ENCODE measurements around the gene KIF18B. TPM values are rescaled to one million over a fixed set of nuclear protein-coding genes. Genes with fewer than 3 reads are reported as not detected.

Gene KIF18B
- total and polyA plus RNA-seq, 10 of the 15 experiments (the other 5 are each of a cell fraction or from before 2014, with no cell fraction given) = 2.8 to 46.2 (median 20.5) TPM

DNA sequence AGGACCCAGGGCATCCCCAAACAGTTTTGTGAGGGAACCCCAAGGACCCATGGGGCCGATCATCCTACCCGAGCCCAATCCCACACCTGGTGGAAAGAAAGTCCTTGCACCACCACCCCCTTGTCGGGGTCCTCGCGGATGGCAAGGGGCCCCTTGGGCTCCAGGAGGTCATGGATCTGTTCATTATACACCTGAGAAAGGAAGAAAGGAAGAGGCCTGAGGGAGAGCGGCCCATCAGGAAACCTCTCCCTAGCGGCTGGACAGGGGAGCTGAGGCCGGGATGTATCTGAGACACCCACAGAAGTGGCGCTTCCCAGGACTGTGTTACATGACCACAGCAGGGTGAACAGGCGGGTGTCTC, 12.8 kb downstream of the KIF18B start:
- Histone ChIP-seq H2AFZ (ENCODE audit: control insufficient read depth, low read depth, low read length) (no peak overlapping the region), H3K36me3 (ENCODE audit: control insufficient read depth in 2 of 2, insufficient read depth in 2 of 2, low read length in 1 of 2) (peaks cover 21 to 45% of the 10 kb centered on the region in 2 experiments), H3K27ac (ENCODE audit: control insufficient read depth, insufficient read depth) (no peak overlapping the region), H3K79me2 (ENCODE audit: control insufficient read depth, insufficient read depth, low read length) (peaks cover 7% of the 10 kb centered on the region), H3K4me1 (ENCODE audit: control insufficient read depth, insufficient read depth, low read length) (no peaks in the 10 kb centered on the region), H3K4me3 (no peak overlapping the region), H3K9ac (ENCODE audit: control insufficient read depth, insufficient read depth, low read length) (no peak overlapping the region), H4K20me1 (ENCODE audit: control insufficient read depth, insufficient read depth) (no peaks in the 10 kb centered on the region), H3K27me3 (replicated peaks in 1 of 2; ENCODE audit: control insufficient read depth in 2 of 2, insufficient read depth in 2 of 2, low read length in 1 of 2) (no peaks in the 10 kb centered on the region), H3K4me2 (ENCODE audit: control insufficient read depth, insufficient read depth) (no peak overlapping the region), H3K9me3 (replicated peaks; ENCODE audit: control insufficient read depth, insufficient read depth, low read length) (no peaks in the 10 kb centered on the region; the same call in 1 of the 3 replicates)
- FAIRE-seq = no peak
- ATAC-seq = no peak
- WGBS (ENCODE audit: insufficient coverage, insufficient replicate concordance, low lambda C conversion rate, missing lambda C conversion rate) = 94% methylated on average over 10 of the region's 10 CpGs
- ChIA-PET POLR2A (no interaction called here), RAD21 (ENCODE audit: unreplicated experiment) (no interaction called here), SMC1A (ENCODE audit: uncharacterized antibody, unreplicated experiment) (no interaction called here), CTCF (no interaction called here)
- no TSS peak for BruUV-seq (replicated peaks)
- in situ Hi-C loops (cut with MboI) (no loop called here), intact Hi-C loops (cut with micrococcal nuclease; ENCODE audit: unreplicated experiment) (no loop called here)
- TF ChIP-seq LARP7 (IDR thresholded peaks at IDR 0.05) (no peak), POLR2AphosphoS2 (IDR thresholded peaks at IDR 0.05; ENCODE audit: low read depth, low read length) (no peak), TCF12 (IDR thresholded peaks at IDR 0.05; ENCODE audit: low read depth, low read length) (no peak), ETV6 (conservative IDR thresholded peaks at IDR 0.05 in 1 of 2, IDR thresholded peaks at IDR 0.05 in 1 of 2; ENCODE audit: borderline replicate concordance in 1 of 2, low read depth in 1 of 2) (no peak), YBX1 (IDR thresholded peaks at IDR 0.05) (no peak)
- TF ChIP-seq, protein P1, sequence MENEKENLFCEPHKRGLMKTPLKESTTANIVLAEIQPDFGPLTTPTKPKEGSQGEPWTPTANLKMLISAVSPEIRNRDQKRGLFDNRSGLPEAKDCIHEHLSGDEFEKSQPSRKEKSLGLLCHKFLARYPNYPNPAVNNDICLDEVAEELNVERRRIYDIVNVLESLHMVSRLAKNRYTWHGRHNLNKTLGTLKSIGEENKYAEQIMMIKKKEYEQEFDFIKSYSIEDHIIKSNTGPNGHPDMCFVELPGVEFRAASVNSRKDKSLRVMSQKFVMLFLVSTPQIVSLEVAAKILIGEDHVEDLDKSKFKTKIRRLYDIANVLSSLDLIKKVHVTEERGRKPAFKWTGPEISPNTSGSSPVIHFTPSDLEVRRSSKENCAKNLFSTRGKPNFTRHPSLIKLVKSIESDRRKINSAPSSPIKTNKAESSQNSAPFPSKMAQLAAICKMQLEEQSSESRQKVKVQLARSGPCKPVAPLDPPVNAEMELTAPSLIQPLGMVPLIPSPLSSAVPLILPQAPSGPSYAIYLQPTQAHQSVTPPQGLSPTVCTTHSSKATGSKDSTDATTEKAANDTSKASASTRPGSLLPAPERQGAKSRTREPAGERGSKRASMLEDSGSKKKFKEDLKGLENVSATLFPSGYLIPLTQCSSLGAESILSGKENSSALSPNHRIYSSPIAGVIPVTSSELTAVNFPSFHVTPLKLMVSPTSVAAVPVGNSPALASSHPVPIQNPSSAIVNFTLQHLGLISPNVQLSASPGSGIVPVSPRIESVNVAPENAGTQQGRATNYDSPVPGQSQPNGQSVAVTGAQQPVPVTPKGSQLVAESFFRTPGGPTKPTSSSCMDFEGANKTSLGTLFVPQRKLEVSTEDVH (IDR thresholded peaks at IDR 0.05; ENCODE audit: low read depth, partially characterized antibody) = no peak
- TF ChIP-seq, protein P2, sequence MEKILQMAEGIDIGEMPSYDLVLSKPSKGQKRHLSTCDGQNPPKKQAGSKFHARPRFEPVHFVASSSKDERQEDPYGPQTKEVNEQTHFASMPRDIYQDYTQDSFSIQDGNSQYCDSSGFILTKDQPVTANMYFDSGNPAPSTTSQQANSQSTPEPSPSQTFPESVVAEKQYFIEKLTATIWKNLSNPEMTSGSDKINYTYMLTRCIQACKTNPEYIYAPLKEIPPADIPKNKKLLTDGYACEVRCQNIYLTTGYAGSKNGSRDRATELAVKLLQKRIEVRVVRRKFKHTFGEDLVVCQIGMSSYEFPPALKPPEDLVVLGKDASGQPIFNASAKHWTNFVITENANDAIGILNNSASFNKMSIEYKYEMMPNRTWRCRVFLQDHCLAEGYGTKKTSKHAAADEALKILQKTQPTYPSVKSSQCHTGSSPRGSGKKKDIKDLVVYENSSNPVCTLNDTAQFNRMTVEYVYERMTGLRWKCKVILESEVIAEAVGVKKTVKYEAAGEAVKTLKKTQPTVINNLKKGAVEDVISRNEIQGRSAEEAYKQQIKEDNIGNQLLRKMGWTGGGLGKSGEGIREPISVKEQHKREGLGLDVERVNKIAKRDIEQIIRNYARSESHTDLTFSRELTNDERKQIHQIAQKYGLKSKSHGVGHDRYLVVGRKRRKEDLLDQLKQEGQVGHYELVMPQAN (conservative IDR thresholded peaks at IDR 0.05) = no peak
- TF ChIP-seq, protein P3, sequence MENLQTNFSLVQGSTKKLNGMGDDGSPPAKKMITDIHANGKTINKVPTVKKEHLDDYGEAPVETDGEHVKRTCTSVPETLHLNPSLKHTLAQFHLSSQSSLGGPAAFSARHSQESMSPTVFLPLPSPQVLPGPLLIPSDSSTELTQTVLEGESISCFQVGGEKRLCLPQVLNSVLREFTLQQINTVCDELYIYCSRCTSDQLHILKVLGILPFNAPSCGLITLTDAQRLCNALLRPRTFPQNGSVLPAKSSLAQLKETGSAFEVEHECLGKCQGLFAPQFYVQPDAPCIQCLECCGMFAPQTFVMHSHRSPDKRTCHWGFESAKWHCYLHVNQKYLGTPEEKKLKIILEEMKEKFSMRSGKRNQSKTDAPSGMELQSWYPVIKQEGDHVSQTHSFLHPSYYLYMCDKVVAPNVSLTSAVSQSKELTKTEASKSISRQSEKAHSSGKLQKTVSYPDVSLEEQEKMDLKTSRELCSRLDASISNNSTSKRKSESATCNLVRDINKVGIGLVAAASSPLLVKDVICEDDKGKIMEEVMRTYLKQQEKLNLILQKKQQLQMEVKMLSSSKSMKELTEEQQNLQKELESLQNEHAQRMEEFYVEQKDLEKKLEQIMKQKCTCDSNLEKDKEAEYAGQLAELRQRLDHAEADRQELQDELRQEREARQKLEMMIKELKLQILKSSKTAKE (IDR thresholded peaks at IDR 0.05; ENCODE audit: low read depth, poor library complexity, severe bottlenecking) = no peak
- TF ChIP-seq, protein P4, sequence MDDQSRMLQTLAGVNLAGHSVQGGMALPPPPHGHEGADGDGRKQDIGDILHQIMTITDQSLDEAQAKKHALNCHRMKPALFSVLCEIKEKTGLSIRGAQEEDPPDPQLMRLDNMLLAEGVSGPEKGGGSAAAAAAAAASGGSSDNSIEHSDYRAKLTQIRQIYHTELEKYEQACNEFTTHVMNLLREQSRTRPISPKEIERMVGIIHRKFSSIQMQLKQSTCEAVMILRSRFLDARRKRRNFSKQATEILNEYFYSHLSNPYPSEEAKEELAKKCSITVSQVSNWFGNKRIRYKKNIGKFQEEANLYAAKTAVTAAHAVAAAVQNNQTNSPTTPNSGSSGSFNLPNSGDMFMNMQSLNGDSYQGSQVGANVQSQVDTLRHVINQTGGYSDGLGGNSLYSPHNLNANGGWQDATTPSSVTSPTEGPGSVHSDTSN (IDR thresholded peaks at IDR 0.05; ENCODE audit: insufficient replicate concordance, low read depth, low read length) = no peak
- no peak for DNase-seq (ENCODE audit: low read depth, low spot score)

All from GM12878 (cell line).